Iris pigment epithelial cell (primary cell): Measurements from ENCODE around the gene STARD10.
"Not testable (repeated sequence)": the region's sequence is repeated elsewhere in the genome, so short reads cannot be mapped to it uniquely, and the experiment has no call there.

Experiments used
- DNase-seq: peaks from one replicate; pipeline ENCODE4 v3.0.0-alpha.2; 2011; ENCODE audit warnings: low read depth

Gene STARD10, protein sequence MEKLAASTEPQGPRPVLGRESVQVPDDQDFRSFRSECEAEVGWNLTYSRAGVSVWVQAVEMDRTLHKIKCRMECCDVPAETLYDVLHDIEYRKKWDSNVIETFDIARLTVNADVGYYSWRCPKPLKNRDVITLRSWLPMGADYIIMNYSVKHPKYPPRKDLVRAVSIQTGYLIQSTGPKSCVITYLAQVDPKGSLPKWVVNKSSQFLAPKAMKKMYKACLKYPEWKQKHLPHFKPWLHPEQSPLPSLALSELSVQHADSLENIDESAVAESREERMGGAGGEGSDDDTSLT

DNA sequence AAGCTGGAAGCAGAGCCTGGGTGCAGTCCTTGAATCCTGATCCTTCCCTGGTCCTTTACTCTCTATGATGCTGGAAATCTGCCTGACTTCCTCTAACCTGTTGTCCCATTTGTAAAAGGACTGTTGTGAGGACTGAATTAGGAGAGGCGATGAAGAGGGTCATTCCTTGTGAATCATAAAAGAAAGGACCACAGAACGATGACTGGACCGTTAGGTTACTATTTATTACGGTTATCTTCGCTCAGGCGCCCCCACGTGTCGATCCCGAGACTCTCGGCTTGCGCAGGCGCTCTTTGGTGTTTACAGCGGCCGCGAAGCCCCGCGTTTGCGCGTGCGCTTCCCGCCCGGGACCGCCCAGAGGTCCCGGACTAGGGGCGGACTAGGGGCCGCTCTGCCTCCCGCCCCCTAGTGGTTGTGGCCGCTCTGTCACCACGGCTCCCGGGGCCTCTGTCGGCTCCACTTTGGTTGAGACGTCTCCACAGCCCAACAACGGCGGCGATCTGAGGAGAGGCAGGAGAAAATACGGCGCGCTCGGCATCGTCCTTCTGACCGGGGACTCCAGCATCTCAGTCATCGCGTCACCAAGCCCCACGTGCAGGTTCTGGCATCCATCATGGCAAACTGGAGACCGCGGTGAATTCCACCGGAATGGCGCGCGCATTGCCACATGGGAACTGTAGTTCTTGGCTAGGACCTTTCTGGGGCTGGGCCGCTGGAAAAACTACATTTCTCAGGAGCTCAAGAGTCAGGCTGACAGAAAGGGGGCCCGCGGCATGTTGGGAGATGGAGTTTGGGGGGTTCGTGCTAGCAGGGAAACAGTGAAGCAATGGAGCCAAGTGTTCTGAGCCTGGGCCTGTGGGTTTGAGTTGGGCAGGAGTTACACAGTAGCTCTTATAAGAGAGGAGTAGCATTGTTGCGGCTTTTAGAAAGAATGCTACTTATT is at the start of gene STARD10:
Gene STARD10, minus strand, starts transcription at position 623 of the 943 bp plus-strand sequence. CDS start 12,866 bp downstream, outside the sequence.
- DNase-seq, result peak; percentile 94

- DNase-seq, result no peak
Measured at GRCh38 chr11:72842653-72843330, 48.9 kb upstream of the STARD10 start.

- no peak for DNase-seq
Measured at GRCh38 chr11:72842126-72842525, 48.3 kb upstream of the STARD10 start.

GRCh38 chr11:72841397-72841796 is 47.5 kb upstream of the STARD10 start:
- no peak for DNase-seq

DNA sequence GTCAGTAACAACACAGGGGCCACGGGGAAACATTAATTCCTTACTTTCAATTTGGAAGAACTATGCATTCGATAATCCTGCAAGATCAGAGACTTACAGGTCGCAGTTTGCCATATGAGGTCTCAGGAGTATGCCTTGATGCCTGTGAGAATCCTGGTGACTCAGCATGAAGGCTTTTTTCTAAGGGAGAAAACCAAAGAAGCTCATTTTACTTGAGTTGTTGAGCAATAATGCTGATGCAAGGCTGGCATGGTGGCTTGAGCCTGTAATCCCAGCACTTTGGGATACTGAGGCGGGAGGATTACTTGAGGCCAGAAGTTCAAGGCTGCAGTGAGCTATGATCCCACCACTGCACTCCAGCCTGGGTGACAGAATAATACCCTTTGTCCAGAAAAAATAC is 46.9 kb upstream of the STARD10 start:
- DNase-seq, result peak; percentile 96

GRCh38 chr11:72838691-72839305 is 45.0 kb upstream of the STARD10 start:
- DNase-seq, result peak; percentile 78

- DNase-seq, result peak; percentile 31
Measured at GRCh38 chr11:72836111-72836510, 42.3 kb upstream of the STARD10 start.

DNA sequence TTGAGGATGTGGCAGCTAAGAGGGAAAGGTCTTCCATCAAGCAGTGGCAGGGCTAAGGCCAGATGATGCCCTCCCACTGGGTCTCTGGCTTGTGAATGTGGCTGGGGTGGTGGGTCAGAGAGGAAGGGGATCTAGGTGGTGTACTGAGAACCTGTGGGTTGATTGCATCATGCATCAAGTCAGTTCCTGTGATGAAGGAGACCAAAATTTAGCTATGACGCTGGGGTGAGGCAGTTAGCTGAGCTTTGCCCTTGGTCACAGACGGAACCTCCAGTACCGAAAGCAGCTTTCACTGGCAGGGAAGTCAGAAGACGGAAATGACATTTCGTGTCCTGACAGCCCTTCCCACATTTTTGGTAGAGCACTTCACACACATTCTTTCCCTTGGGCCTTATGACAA is 41.1 kb upstream of the STARD10 start:
- no peak for DNase-seq

DNA sequence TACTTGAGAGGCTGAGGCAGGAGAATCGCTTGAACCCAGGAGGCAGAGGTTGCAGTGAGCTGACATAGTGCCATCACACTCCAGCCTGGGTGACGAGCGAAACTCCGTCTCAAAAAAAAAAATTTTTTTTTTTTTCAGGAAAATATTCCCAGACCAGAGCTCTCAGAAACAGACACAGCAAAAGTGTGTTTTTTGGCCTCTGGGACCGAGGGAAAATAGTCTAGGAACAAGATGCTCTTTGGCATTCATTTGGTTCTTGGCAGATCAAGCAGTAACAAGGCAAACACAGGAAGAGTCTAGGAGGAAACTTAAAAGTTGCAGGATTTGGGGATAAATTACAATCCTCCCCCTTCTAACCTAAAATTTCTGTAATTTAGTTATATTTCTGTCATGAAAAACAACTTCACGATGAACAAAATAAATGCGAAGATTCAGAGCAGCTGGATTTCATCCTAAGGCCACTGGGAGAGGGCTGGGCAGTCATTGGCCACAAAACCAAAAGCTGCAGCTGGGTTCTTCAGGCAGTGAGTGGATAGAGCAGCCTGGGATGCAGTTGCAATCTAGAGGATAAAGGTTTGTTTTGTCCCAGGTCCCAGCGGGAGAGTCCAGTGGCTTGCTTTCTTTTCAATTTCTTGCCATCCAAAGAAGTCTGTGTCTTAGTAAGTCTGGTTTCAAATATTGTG is 40.1 kb upstream of the STARD10 start:
- no peak for DNase-seq

DNA sequence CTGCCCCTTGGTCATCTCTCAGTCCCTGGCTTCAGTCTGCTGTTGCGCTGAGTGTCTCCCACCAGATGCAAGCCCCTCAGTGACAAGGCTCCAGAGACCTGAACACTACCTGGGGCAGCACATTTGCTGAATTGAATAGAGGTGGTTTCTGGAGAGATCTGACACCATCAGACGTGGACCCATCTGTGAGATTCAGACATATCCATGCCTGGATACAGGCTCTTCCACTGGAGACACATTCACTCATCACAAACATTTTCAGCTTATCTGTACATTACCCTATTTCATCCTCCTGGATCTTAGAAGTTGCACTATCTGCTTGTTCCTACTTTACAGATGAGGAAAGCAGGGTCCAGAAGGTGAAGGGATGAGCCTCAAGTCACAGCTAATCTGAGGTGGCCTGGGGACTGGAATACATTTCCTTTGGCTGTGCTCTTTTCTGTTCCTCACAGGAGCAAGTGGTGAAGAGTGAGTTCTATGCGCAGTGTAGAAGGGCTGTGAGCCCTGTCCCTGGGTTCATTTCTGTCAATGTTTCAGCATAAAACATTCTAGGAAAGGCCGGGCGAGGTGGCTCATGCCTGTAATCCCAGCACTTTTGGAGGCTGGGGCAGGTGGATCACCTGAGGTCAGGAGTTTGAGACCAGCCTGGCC is 39.4 kb upstream of the STARD10 start:
- no peak for DNase-seq

DNA sequence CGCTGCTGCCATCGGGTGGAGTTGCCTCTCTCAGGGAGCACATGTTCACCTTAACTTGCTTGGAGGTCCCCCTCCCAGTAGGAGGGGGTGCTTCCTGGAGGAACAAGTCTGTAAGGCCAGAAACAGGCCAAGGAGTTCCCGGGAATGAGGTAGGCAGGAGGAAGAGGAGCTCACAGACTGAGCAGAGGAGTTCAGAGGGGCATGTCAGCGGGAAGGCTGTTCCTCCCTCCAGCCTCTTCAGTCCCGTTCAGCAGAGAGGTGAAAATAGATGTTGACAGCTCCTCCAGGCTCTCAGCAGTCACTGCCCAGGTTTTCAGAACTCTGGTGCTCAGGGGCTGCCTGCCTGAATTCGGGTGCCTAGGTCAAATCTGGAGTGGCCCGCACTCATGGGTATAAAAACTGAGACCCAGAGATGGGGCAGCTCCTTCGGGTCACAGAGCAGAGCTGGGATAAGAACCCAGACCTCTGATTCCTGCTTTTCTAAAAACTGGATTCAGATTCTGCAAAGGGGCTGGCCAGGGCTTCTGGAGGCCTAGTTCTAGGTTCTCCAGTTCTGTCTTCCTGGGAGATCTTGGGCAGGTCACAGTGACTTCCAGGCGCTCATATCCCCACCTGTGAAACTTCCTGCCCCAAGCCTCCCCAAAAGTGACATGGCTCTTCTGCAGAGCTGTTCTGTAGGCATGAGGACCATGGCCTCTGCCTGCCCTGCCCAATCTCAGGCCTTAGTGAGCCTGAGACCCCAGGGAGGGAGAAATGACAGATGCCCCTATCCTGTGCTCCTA is 38.6 kb upstream of the STARD10 start:
- no peak for DNase-seq

- DNase-seq, result peak; percentile 70
Measured at GRCh38 chr11:72831521-72832300, 37.9 kb upstream of the STARD10 start.

GRCh38 chr11:72829884-72830533 is 36.2 kb upstream of the STARD10 start:
- DNase-seq, result no peak

DNA sequence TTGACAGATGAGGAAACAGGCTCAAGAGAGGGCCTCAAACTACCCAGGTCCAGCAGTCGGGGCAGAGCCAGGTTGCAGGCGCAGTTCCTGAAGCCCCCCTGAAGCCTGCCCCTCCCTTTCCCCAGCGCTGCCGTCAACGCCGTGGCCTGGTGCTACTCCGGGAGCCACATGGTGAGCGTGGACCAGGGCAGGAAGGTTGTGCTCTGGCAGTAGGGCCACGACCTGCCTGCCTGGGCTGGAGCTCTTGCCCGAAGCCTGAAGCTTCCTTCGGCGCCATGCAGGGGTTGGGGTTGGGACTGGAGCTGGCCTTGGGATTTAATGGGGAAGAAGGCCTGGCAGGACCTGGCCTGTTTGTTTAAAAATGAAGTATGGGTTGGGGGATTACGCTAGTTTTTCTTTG is 35.3 kb upstream of the STARD10 start:
- DNase-seq, result no peak

GRCh38 chr11:72828692-72829101 is 34.9 kb upstream of the STARD10 start:
- DNase-seq, result no peak

GRCh38 chr11:72828081-72828567 is 34.3 kb upstream of the STARD10 start:
- DNase-seq, result peak; percentile 67

DNA sequence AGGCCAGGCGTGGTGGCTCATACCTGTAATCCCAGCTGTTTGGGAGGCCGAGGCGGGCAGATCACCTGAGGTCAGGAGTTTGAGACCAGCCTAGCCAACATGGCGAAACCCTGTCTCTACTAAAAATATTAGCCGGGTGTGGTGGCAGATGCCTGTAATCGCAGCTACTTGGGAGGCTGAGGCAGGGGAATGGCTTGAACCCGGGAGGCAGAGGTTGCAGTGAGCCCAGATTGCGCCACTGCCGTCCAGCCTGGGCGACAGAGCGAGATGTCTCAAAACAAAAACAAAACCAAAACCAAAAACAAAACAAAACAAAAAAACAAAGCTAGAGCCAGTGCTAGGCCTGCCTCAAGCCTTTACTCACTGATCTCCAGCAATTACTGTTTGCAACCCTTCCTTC is 33.8 kb upstream of the STARD10 start:
- DNase-seq, result not testable (repeated sequence)

- no peak for DNase-seq
Measured at GRCh38 chr11:72826942-72827480, 33.2 kb upstream of the STARD10 start.
